GM19372 (cell line): ENCODE results near the gene PNMA1.

ENCODE experiments used
- ATAC-seq: cut with Tn5 transposase; IDR thresholded peaks from one replicate; pipeline ENCODE4 v1.9.1; 2021; ENCODE audit warnings: mild to moderate bottlenecking, low read depth, moderate library complexity; ENCODE audit not compliant: unreplicated experiment

Gene PNMA1

GRCh38 chr14:73751157-73751691 is 37.0 kb upstream of the PNMA1 start:
- ATAC-seq = no peak

GRCh38 chr14:73750531-73750901 is 36.3 kb upstream of the PNMA1 start:
- ATAC-seq = no peak

- no peak for ATAC-seq
These were observed 35.7 kb upstream of the PNMA1 start for GRCh38 chr14:73749706-73750530.

GRCh38 chr14:73748858-73749357 is 34.7 kb upstream of the PNMA1 start:
- no peak for ATAC-seq

GRCh38 chr14:73747379-73748211 is 33.4 kb upstream of the PNMA1 start:
- ATAC-seq = no peak

GRCh38 chr14:73746520-73747378 is 32.6 kb upstream of the PNMA1 start:
- no peak for ATAC-seq

- no peak for ATAC-seq
These were observed 31.7 kb upstream of the PNMA1 start for GRCh38 chr14:73745571-73746519.

GRCh38 chr14:73744874-73745529 is 30.8 kb upstream of the PNMA1 start:
- no peak for ATAC-seq

- no peak for ATAC-seq
These were observed 30.1 kb upstream of the PNMA1 start for GRCh38 chr14:73744175-73744867.

- peak; percentile 56 for ATAC-seq
These were observed 29.3 kb upstream of the PNMA1 start for GRCh38 chr14:73743431-73743931.

- ATAC-seq = no peak
These were observed 28.5 kb upstream of the PNMA1 start for GRCh38 chr14:73742520-73743238.

- no peak for ATAC-seq
These were observed 27.8 kb upstream of the PNMA1 start for GRCh38 chr14:73741876-73742519.

GRCh38 chr14:73741386-73741875 is 27.2 kb upstream of the PNMA1 start:
- no peak for ATAC-seq

GRCh38 chr14:73740618-73741326 is 26.6 kb upstream of the PNMA1 start:
- ATAC-seq = no peak

- ATAC-seq = no peak
These were observed 25.9 kb upstream of the PNMA1 start for GRCh38 chr14:73739899-73740617.
